ENCODE measurements around the gene CDS2. TPM values are rescaled to one million over a fixed set of nuclear protein-coding genes. Genes with fewer than 3 reads are reported as not detected.

The CDS2 gene
- total RNA-seq, 1 donor from 2014 or later: 41.4 TPM

GRCh38 chr20:5187122-5187521 lies 60.3 kb downstream of the CDS2 start:
- TF ChIP-seq, protein P1, sequence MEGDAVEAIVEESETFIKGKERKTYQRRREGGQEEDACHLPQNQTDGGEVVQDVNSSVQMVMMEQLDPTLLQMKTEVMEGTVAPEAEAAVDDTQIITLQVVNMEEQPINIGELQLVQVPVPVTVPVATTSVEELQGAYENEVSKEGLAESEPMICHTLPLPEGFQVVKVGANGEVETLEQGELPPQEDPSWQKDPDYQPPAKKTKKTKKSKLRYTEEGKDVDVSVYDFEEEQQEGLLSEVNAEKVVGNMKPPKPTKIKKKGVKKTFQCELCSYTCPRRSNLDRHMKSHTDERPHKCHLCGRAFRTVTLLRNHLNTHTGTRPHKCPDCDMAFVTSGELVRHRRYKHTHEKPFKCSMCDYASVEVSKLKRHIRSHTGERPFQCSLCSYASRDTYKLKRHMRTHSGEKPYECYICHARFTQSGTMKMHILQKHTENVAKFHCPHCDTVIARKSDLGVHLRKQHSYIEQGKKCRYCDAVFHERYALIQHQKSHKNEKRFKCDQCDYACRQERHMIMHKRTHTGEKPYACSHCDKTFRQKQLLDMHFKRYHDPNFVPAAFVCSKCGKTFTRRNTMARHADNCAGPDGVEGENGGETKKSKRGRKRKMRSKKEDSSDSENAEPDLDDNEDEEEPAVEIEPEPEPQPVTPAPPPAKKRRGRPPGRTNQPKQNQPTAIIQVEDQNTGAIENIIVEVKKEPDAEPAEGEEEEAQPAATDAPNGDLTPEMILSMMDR (IDR thresholded peaks at IDR 0.05): no peak
- no peak overlapping the region for H3K27ac ChIP-seq
- no peak overlapping the region for H3K4me3 ChIP-seq
- peaks cover 77 to 88% of the 10 kb centered on the region in 2 donors for H3K36me3 ChIP-seq
- no peaks in the 10 kb centered on the region for H3K9me3 ChIP-seq
- intact Hi-C loops (cut with DNase I): no loop called here
- DNase-seq (ENCODE audit: low spot score in 2 of 2): no peak
- peaks cover 10 to 20% of the 10 kb centered on the region in 2 donors for H3K4me1 ChIP-seq
- H3K27me3 ChIP-seq: no peaks in the 10 kb centered on the region

DNA sequence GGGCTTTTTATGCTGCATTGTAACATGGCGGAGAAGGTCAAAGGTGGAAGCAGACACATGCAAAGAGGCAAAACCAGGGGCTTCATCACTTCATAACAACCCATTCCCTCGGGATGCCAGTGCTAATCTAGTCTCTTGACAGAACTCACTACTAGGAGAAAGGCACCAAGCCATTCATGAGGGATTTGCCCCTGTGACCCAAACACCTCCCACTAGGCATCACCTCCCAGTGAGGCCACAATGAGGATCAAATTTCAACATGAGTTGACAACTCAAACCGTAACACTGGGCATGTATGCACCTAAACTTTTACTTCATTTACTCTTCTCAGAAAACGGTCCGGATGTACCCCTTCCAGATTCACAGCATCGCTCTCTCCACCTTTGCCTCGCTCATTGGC lies 61.9 kb downstream of the CDS2 start:
- intact Hi-C loops (cut with DNase I): no loop called here
- DNase-seq (ENCODE audit: low spot score in 2 of 2): no peak
- TF ChIP-seq, protein P1 (IDR thresholded peaks at IDR 0.05): no peak
- no peak overlapping the region for H3K4me3 ChIP-seq
- no peaks in the 10 kb centered on the region for H3K27me3 ChIP-seq
- H3K4me1 ChIP-seq: peaks cover 0 to 4% of the 10 kb centered on the region in 2 donors
- H3K9me3 ChIP-seq: no peaks in the 10 kb centered on the region
- peaks cover 74 to 87% of the 10 kb centered on the region in 2 donors for H3K36me3 ChIP-seq
- no peak overlapping the region for H3K27ac ChIP-seq

DNA sequence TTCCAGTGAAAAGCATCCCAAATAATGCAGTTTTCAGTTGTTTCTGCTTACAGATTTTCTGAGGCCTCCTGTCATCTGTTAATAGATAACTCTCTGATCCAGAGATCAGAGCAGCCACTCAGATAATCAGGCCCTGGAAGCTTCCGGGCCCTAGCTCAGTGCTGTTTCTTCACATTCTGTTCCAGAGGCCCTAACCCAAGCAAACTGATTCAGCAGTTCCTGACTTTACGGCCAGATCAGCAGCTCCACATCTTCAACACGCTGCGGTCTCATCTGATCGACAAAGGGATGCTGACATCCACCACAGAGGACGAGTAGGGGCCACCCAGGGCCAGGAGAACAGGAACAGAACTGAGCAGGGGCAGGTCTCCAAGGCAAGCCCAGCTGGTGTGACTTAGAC lies 63.1 kb downstream of the CDS2 start:
- peaks cover 0 to 3% of the 10 kb centered on the region in 2 donors for H3K4me1 ChIP-seq
- intact Hi-C loops (cut with DNase I): no loop called here
- DNase-seq (ENCODE audit: low spot score in 2 of 2): no peak
- H3K27ac ChIP-seq: peak overlapping the region in 1 of 2 donors; percentile 4
- TF ChIP-seq, protein P1 (IDR thresholded peaks at IDR 0.05): no peak
- no peaks in the 10 kb centered on the region for H3K9me3 ChIP-seq
- peaks cover 79 to 85% of the 10 kb centered on the region in 2 donors for H3K36me3 ChIP-seq
- no peak overlapping the region for H3K4me3 ChIP-seq
- H3K27me3 ChIP-seq: no peaks in the 10 kb centered on the region

DNA sequence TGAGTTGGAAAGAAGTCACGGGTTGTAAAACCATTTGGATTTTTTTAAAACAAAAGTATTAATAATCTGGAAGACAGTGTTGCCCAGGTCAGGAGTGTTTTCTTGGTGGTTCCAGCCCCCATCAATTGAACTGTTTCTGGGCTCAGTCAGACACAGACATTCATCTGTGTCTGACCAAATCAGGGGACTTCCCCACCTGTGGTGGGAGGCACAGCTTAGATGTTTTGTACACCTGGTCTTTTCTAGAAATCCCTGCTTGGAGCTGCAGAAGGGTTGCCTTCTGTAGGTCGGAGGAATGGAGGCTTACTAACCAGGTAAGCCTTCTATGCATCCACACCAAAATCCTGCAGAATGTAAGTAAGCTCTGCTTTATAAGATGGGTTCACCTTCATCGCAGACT lies 63.6 kb downstream of the CDS2 start:
- H3K36me3 ChIP-seq: peaks cover 79 to 85% of the 10 kb centered on the region in 2 donors
- TF ChIP-seq, protein P1 (IDR thresholded peaks at IDR 0.05): no peak
- H3K27me3 ChIP-seq: no peaks in the 10 kb centered on the region
- intact Hi-C loops (cut with DNase I): no loop called here
- no peak overlapping the region for H3K4me3 ChIP-seq
- no peak overlapping the region for H3K27ac ChIP-seq
- H3K4me1 ChIP-seq: peaks cover 0 to 3% of the 10 kb centered on the region in 2 donors
- DNase-seq (ENCODE audit: low spot score in 2 of 2): no peak
- no peaks in the 10 kb centered on the region for H3K9me3 ChIP-seq

DNA sequence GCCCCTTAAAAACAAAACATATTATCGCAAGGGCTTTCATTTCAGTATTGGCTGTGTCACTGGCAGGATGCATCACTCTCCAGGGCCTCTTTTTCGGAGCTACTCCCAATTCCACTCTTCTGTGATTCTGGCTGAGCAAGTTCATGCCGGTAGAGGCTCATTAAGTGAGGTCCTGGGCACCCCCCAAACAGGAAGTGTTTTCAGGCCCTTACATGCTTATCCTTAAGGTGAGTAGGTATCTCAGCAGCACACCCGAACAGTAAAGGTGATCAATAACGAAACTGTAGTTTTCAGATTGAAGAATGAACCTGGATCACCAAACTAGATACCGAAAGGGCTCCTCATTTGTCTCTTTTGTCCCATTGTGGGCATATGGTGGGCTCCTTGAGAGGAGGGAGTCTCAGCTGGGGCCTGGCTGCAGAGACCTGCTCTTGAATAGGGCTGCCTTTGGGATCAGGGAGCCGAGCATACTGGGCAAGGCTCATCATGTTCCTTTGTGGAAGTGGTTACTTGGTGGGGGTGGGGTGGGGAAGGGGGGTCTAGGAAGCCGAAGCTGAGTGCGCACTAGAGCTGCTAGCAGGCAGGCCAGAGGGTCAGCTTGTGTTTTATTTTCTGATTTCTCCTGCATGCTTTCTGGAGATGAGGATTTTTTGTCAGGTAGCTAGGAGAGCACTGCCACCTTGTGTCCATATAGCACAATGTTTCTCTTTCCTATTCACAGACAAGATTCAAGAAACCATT lies 65.2 kb downstream of the CDS2 start:
- H3K9me3 ChIP-seq: no peaks in the 10 kb centered on the region
- H3K4me1 ChIP-seq: peaks cover 0 to 3% of the 10 kb centered on the region in 2 donors
- peaks cover 65 to 79% of the 10 kb centered on the region in 2 donors for H3K36me3 ChIP-seq
- H3K4me3 ChIP-seq: no peak overlapping the region
- TF ChIP-seq, protein P1 (IDR thresholded peaks at IDR 0.05): peak; percentile 56 to 73 (median 70)
- H3K27ac ChIP-seq: peak overlapping the region; percentile 7 to 49
- intact Hi-C loops (cut with DNase I): loop anchor here (1.0 kb wide), 1 partner anchor 66 kb away; no protein-coding TSS in a partner anchor
- DNase-seq (ENCODE audit: low spot score in 2 of 2): no peak
- no peaks in the 10 kb centered on the region for H3K27me3 ChIP-seq

Data from ascending aorta (tissue), 2 donors.